Hepatocyte (in vitro differentiated cells): Measurements from ENCODE around the gene IKZF3.

ENCODE experiments used
- EZH2phosphoT487 ChIP-seq: fragments of 200-600 bp; sonication (generic); IDR thresholded peaks from one replicate; pipeline ENCODE4 v1.6.1; 2018; ENCODE audit warnings: antibody characterized with exemption, mild to moderate bottlenecking, low read depth, moderate library complexity; ENCODE audit not compliant: unreplicated experiment, severe bottlenecking
- TF ChIP-seq, protein P1 (sequence below): fragments of 200-600 bp; sonication (generic); IDR thresholded peaks from 2 replicates; pipeline ENCODE4 v1.5.1; 2016; ENCODE audit warnings: antibody characterized with exemption, mild to moderate bottlenecking; ENCODE audit not compliant: poor library complexity

DNA sequence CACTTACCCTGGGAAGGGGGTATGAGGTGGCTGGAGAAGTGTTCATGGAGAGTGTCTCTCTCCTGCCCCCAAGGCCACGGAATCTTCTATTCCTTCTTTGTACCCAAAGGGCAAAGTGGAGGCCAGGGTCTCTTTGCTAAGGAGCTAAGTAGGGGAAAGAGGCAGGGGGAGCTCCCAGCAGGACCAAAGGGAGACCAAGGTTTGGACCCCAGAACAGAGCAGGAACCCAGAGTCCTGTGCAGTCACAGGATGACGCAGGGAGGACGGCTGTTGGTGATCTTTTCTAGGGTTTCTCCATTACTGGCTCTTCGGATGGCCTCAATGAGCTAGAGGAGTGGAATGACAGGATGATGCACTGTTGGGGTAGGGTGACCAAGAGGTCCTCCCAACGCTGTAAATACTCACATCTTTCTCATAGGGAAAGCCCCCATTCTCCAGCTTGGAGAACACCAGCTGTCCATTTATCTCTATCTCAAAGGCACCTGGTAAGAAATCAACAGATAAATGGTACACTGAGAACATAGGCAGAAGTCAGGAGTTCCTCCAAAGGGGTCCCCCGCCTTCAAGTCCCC is 134.7 kb downstream of the IKZF3 start:
- TF ChIP-seq, protein P1, sequence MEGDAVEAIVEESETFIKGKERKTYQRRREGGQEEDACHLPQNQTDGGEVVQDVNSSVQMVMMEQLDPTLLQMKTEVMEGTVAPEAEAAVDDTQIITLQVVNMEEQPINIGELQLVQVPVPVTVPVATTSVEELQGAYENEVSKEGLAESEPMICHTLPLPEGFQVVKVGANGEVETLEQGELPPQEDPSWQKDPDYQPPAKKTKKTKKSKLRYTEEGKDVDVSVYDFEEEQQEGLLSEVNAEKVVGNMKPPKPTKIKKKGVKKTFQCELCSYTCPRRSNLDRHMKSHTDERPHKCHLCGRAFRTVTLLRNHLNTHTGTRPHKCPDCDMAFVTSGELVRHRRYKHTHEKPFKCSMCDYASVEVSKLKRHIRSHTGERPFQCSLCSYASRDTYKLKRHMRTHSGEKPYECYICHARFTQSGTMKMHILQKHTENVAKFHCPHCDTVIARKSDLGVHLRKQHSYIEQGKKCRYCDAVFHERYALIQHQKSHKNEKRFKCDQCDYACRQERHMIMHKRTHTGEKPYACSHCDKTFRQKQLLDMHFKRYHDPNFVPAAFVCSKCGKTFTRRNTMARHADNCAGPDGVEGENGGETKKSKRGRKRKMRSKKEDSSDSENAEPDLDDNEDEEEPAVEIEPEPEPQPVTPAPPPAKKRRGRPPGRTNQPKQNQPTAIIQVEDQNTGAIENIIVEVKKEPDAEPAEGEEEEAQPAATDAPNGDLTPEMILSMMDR: no peak
- TF ChIP-seq EZH2phosphoT487: no peak
